Adrenal gland (tissue), 12 donors: ENCODE data around the gene GP1BA. TPM values are rescaled to one million over a fixed set of nuclear protein-coding genes. Genes with fewer than 3 reads are reported as not detected.

Source experiments
- DNase-seq, 7 donors: peaks; one replicate each; pipeline ENCODE4 v3.0.0-alpha.2; 2019 to 2020
- H3K27ac ChIP-seq, 5 donors: fragments of 200-600 bp; sonication (generic) in 4 of 5; 1 replicate in 3 of 5; 2 replicates in 2 of 5; pipeline versions ENCODE4 v1.5.1 to v1.8.0; 2016 to 2020; ENCODE audit warnings: mild to moderate bottlenecking in 1 of 5
- H3K27me3 ChIP-seq: fragments of 200-600 bp; 2 replicates; pipeline ENCODE4 v1.8.0; 2021
- H3K36me3 ChIP-seq, 2 donors: fragments of 200-600 bp; replicated peaks in 1 of 2; 1 replicate in 1 of 2; 2 replicates in 1 of 2; pipeline versions ENCODE4 v1.5.1 to v1.8.0; 2018 to 2022
- H3K4me1 ChIP-seq, 2 donors: fragments of 200-600 bp; replicated peaks in 1 of 2; 1 replicate in 1 of 2; 2 replicates in 1 of 2; pipeline versions ENCODE4 v1.5.1 to v1.8.0; 2018 to 2021
- H3K4me3 ChIP-seq, 4 donors: fragments of 200-600 bp; sonication (generic) in 3 of 4; one replicate each; pipeline ENCODE4 v1.5.1; 2016 to 2018
- H3K9me3 ChIP-seq, 3 donors: fragments of 200-600 bp; sonication (generic) in 1 of 3; replicated peaks in 1 of 3; 1 replicate in 2 of 3; 2 replicates in 1 of 3; pipeline versions ENCODE4 v1.5.1 to v1.8.0; 2016 to 2021
- CTCF ChIP-seq, 6 experiments: fragments of 450-650 bp in 4 of 6; fragments of 200-600 bp in 2 of 6; sonication (generic) in 1 of 6; IDR thresholded peaks; 1 replicate in 5 of 6; 2 replicates in 1 of 6; pipeline versions ENCODE4 v1.5.1 to v1.8.0; 2016 to 2021; ENCODE audit warnings: antibody characterized with exemption in 6 of 6, mild to moderate bottlenecking in 2 of 6, moderate library complexity in 1 of 6
- POLR2A ChIP-seq, 2 donors: fragments of 450-650 bp; IDR thresholded peaks; one replicate each; pipeline ENCODE4 v1.6.1; 2017; ENCODE audit warnings: antibody characterized with exemption in 2 of 2, mild to moderate bottlenecking in 2 of 2, moderate library complexity in 1 of 2
- WGBS, 4 donors: extraction: QIAGEN DNeasy Blood & Tissue Kit in 2 of 4; methylation state at CpG; one replicate each; pipeline versions ENCODE4 v1.1.5 to v1.1.7; 2013 to 2017; 5-methylcytosine and 5-hydroxymethylcytosine counted together
- intact Hi-C, 2 donors: fragments of 100-400 bp; cut with DNase I; formaldehyde crosslinking; loops; one replicate each; pipeline versions ENCODE4 v1.14.1 to v1.15.0; 2022 to 2023
- polyA plus RNA-seq, 3 donors: library from polyadenylated mRNA; stranded (reverse); fragments of 200-250 nt in 2 of 3; fragments of 350-450 nt in 1 of 3; fragmentation: Illumina TruSeq in 1 of 3; extraction: RNeasy Lipid Tissue Mini Kit (QIAGEN cat#74804) in 1 of 3; gene quantifications; one replicate each; pipeline ENCODE4 v1.2.3, GENCODE V29; 2013 to 2014
- total RNA-seq, 9 donors: library from RNA; depleted of rRNA in 4 of 9; stranded (reverse); fragments of >200 nt in 4 of 9; fragments of 120-200 nt in 1 of 9; fragmentation: NEBNext Ultra II Directional in 1 of 9; extraction: Animal tissue kit (Norgen Biotek cat#: 25700) in 1 of 9; gene quantifications; one replicate each; pipeline versions ENCODE4 v1.1.0 to v1.2.4, GENCODE V29; 2013 to 2023
- donor health status: healthy with polysubstance abuse.
- donor health status: Bipolar disorder and iron deficiency.
- donor health status: DM: yes; HTN: yes; CAD: no.
- donor health status: DM: no; HTN: no; CAD: no.
- donor health status: DM: no; HTN: no; CAD: no.
- donor health status: DM: yes; HTN: yes; CAD: no.

GP1BA gene
- total and polyA plus RNA-seq, 12 donors, result 0.08 to 0.17 TPM; not detected in 10

GRCh38 chr17:4893721-4894560 lies 38.1 kb upstream of the GP1BA start:
- peaks cover 0 to 74% of the 10 kb centered on the region in 2 donors for H3K36me3 ChIP-seq
- TF ChIP-seq POLR2A (IDR thresholded peaks at IDR 0.05) (no peak), CTCF (IDR thresholded peaks at IDR 0.05) (no peak)
- H3K27ac ChIP-seq, result no peak overlapping the region
- 86 to 94% (median 88%) methylated on average over 17 to 31 of the region's 31 CpGs for WGBS, 4 donors
- H3K4me1 ChIP-seq, result peaks cover 0 to 5% of the 10 kb centered on the region in 2 donors
- intact Hi-C loops, result loop anchor here in 1 of 2 donors (5.0 kb wide), 1 partner anchor 177 kb away; no protein-coding TSS in a partner anchor
- DNase-seq, result no peak
- H3K27me3 ChIP-seq, result no peaks in the 10 kb centered on the region
- no peak overlapping the region for H3K4me3 ChIP-seq
- no peaks in the 10 kb centered on the region for H3K9me3 ChIP-seq

- peaks cover 0 to 9% of the 10 kb centered on the region in 2 donors for H3K4me1 ChIP-seq
- no peak for DNase-seq
- H3K9me3 ChIP-seq, result no peaks in the 10 kb centered on the region
- no peak overlapping the region for H3K27ac ChIP-seq
- H3K36me3 ChIP-seq, result peaks cover 0 to 68% of the 10 kb centered on the region in 2 donors
- TF ChIP-seq POLR2A (IDR thresholded peaks at IDR 0.05) (no peak), CTCF (IDR thresholded peaks at IDR 0.05) (no peak)
- intact Hi-C loops, result no loop called here
- no peak overlapping the region for H3K4me3 ChIP-seq
- WGBS, 4 donors, result 93 to 98% (median 96%) methylated on average over 7 to 13 of the region's 13 CpGs
- H3K27me3 ChIP-seq, result no peaks in the 10 kb centered on the region
These were observed 37.0 kb upstream of the GP1BA start for GRCh38 chr17:4895121-4895520.

- H3K9me3 ChIP-seq, result no peaks in the 10 kb centered on the region
- no peaks in the 10 kb centered on the region for H3K27me3 ChIP-seq
- peaks cover 0 to 9% of the 10 kb centered on the region in 2 donors for H3K4me1 ChIP-seq
- no peak overlapping the region for H3K27ac ChIP-seq
- H3K4me3 ChIP-seq, result no peak overlapping the region
- TF ChIP-seq CTCF (IDR thresholded peaks at IDR 0.05) (no peak), POLR2A (IDR thresholded peaks at IDR 0.05) (no peak)
- intact Hi-C loops, result no loop called here
- 73 to 80% (median 77%) methylated on average over 26 to 27 of the region's 27 CpGs for WGBS, 4 donors
- no peak for DNase-seq
- H3K36me3 ChIP-seq, result peaks cover 0 to 61% of the 10 kb centered on the region in 2 donors
These were observed 36.3 kb upstream of the GP1BA start for GRCh38 chr17:4895657-4896331.
